ENCODE measurements around the gene DUSP5. TPM values are rescaled to one million over a fixed set of nuclear protein-coding genes. Genes with fewer than 3 reads are reported as not detected.
"Not testable (repeated sequence)": the region's sequence is repeated elsewhere in the genome, so short reads cannot be mapped to it uniquely, and the experiment has no call there.

The DUSP5 gene
- total RNA-seq, 1 donor from 2014 or later = 76.0 TPM

GRCh38 chr10:110468258-110468657, 29.4 kb upstream of the DUSP5 start:
- H3K4me3 Mint-ChIP-seq; intact Hi-C loops (cut with micrococcal nuclease); H3K9me3 Mint-ChIP-seq; DNase-seq; H3K36me3 Mint-ChIP-seq (ENCODE audit: low read depth); H3K27ac Mint-ChIP-seq; H3K27me3 Mint-ChIP-seq: not testable (repeated sequence)
- peaks cover 14% of the 10 kb centered on the region for H3K4me1 Mint-ChIP-seq

GRCh38 chr10:110470541-110470940, 27.2 kb upstream of the DUSP5 start:
- intact Hi-C loops (cut with micrococcal nuclease); H3K27me3 Mint-ChIP-seq; H3K4me1 Mint-ChIP-seq; H3K27ac Mint-ChIP-seq; H3K4me3 Mint-ChIP-seq; H3K9me3 Mint-ChIP-seq; H3K36me3 Mint-ChIP-seq (ENCODE audit: low read depth); DNase-seq: not testable (repeated sequence)

- Mint-ChIP-seq H3K27me3 (no peaks in the 10 kb centered on the region), H3K4me3 (no peak overlapping the region), H3K9me3 (peaks cover 9% of the 10 kb centered on the region), H3K27ac (no peak overlapping the region), H3K36me3 (ENCODE audit: low read depth) (no peaks in the 10 kb centered on the region), H3K4me1 (no peaks in the 10 kb centered on the region)
- DNase-seq = no peak
- intact Hi-C loops (cut with micrococcal nuclease) = loop anchor here (2.0 kb wide), 1 partner anchor 15 kb away; no protein-coding TSS in a partner anchor
Observed at GRCh38 chr10:110471566-110472139, 26.1 kb upstream of the DUSP5 start.

GRCh38 chr10:110474017-110474416, 23.7 kb upstream of the DUSP5 start:
- H3K9me3 Mint-ChIP-seq = peaks cover 11% of the 10 kb centered on the region
- DNase-seq = no peak
- no peaks in the 10 kb centered on the region for H3K4me1 Mint-ChIP-seq
- intact Hi-C loops (cut with micrococcal nuclease) = no loop called here
- H3K4me3 Mint-ChIP-seq = no peak overlapping the region
- no peaks in the 10 kb centered on the region for H3K27me3 Mint-ChIP-seq
- H3K36me3 Mint-ChIP-seq (ENCODE audit: low read depth) = no peaks in the 10 kb centered on the region
- H3K27ac Mint-ChIP-seq = no peak overlapping the region

GRCh38 chr10:110474826-110475225, 22.9 kb upstream of the DUSP5 start:
- peaks cover 8% of the 10 kb centered on the region for H3K9me3 Mint-ChIP-seq
- no peak for DNase-seq
- H3K36me3 Mint-ChIP-seq (ENCODE audit: low read depth) = no peaks in the 10 kb centered on the region
- no peaks in the 10 kb centered on the region for H3K27me3 Mint-ChIP-seq
- H3K4me1 Mint-ChIP-seq = no peaks in the 10 kb centered on the region
- no peak overlapping the region for H3K4me3 Mint-ChIP-seq
- no peak overlapping the region for H3K27ac Mint-ChIP-seq
- intact Hi-C loops (cut with micrococcal nuclease) = no loop called here

- Mint-ChIP-seq H3K27me3 (no peaks in the 10 kb centered on the region), H3K27ac (no peak overlapping the region), H3K36me3 (ENCODE audit: low read depth) (no peaks in the 10 kb centered on the region), H3K9me3 (peaks cover 5% of the 10 kb centered on the region), H3K4me3 (no peak overlapping the region), H3K4me1 (no peaks in the 10 kb centered on the region)
- intact Hi-C loops (cut with micrococcal nuclease) = no loop called here
- no peak for DNase-seq
Observed at GRCh38 chr10:110475722-110476515, 21.8 kb upstream of the DUSP5 start.

- no peak for DNase-seq
- peaks cover 3% of the 10 kb centered on the region for H3K4me1 Mint-ChIP-seq
Observed at GRCh38 chr10:110479710-110480109, 18.0 kb upstream of the DUSP5 start.

GRCh38 chr10:110480387-110480786, 17.3 kb upstream of the DUSP5 start:
- peaks cover 3% of the 10 kb centered on the region for H3K4me1 Mint-ChIP-seq
- peaks cover 9% of the 10 kb centered on the region for H3K9me3 Mint-ChIP-seq
- no peaks in the 10 kb centered on the region for H3K36me3 Mint-ChIP-seq (ENCODE audit: low read depth)
- intact Hi-C loops (cut with micrococcal nuclease) = no loop called here
- DNase-seq = no peak
- no peak overlapping the region for H3K4me3 Mint-ChIP-seq
- H3K27ac Mint-ChIP-seq = no peak overlapping the region
- peaks cover 4% of the 10 kb centered on the region for H3K27me3 Mint-ChIP-seq

More at GRCh38 chr10:110479710-110480109, 18.0 kb upstream of the DUSP5 start:
- Mint-ChIP-seq H3K4me3 (no peak overlapping the region), H3K9me3 (peaks cover 9% of the 10 kb centered on the region), H3K36me3 (ENCODE audit: low read depth) (no peaks in the 10 kb centered on the region), H3K27me3 (peaks cover 4% of the 10 kb centered on the region), H3K27ac (no peak overlapping the region)
- intact Hi-C loops (cut with micrococcal nuclease) = no loop called here

- Mint-ChIP-seq H3K4me3 (no peak overlapping the region), H3K27me3 (peaks cover 4% of the 10 kb centered on the region), H3K27ac (no peak overlapping the region), H3K9me3 (peaks cover 8% of the 10 kb centered on the region), H3K4me1 (peaks cover 4% of the 10 kb centered on the region), H3K36me3 (ENCODE audit: low read depth) (no peaks in the 10 kb centered on the region)
- DNase-seq = no peak
- intact Hi-C loops (cut with micrococcal nuclease) = no loop called here
Observed at GRCh38 chr10:110481919-110482318, 15.8 kb upstream of the DUSP5 start.

- DNase-seq = no peak
- H3K9me3 Mint-ChIP-seq = peaks cover 4% of the 10 kb centered on the region
- H3K27me3 Mint-ChIP-seq = peaks cover 4% of the 10 kb centered on the region
- intact Hi-C loops (cut with micrococcal nuclease) = no loop called here
- no peak overlapping the region for H3K4me3 Mint-ChIP-seq
- H3K36me3 Mint-ChIP-seq (ENCODE audit: low read depth) = no peaks in the 10 kb centered on the region
- peaks cover 15% of the 10 kb centered on the region for H3K4me1 Mint-ChIP-seq
- H3K27ac Mint-ChIP-seq = no peak overlapping the region
Observed at GRCh38 chr10:110483633-110484032, 14.1 kb upstream of the DUSP5 start.

GRCh38 chr10:110485541-110485940, 12.2 kb upstream of the DUSP5 start:
- Mint-ChIP-seq H3K27ac (no peak overlapping the region), H3K36me3 (ENCODE audit: low read depth) (peaks cover 3% of the 10 kb centered on the region), H3K4me1 (peaks cover 21% of the 10 kb centered on the region), H3K4me3 (no peak overlapping the region), H3K9me3 (peaks cover 4% of the 10 kb centered on the region), H3K27me3 (peaks cover 4% of the 10 kb centered on the region)
- no peak for DNase-seq
- intact Hi-C loops (cut with micrococcal nuclease) = no loop called here

- Mint-ChIP-seq H3K36me3 (ENCODE audit: low read depth) (peaks cover 4% of the 10 kb centered on the region), H3K27ac (no peak overlapping the region), H3K4me3 (no peak overlapping the region), H3K27me3 (peaks cover 2% of the 10 kb centered on the region), H3K9me3 (peaks cover under 1% of the 10 kb centered on the region), H3K4me1 (peaks cover 19% of the 10 kb centered on the region)
- intact Hi-C loops (cut with micrococcal nuclease) = loop anchor here (2.0 kb wide), 1 partner anchor 14 kb away; no protein-coding TSS in a partner anchor
- DNase-seq = no peak
Observed at GRCh38 chr10:110486680-110487410, 10.9 kb upstream of the DUSP5 start.

- no peak for DNase-seq
- Mint-ChIP-seq H3K4me3 (no peak overlapping the region), H3K36me3 (ENCODE audit: low read depth) (peaks cover 4% of the 10 kb centered on the region), H3K27me3 (no peaks in the 10 kb centered on the region), H3K27ac (peak overlapping the region; percentile 10), H3K9me3 (no peaks in the 10 kb centered on the region), H3K4me1 (peaks cover 18% of the 10 kb centered on the region)
- intact Hi-C loops (cut with micrococcal nuclease) = loop anchor here (2.0 kb wide), 1 partner anchor 15 kb away; no protein-coding TSS in a partner anchor
Observed at GRCh38 chr10:110487411-110488331, 10.0 kb upstream of the DUSP5 start.
